K562 (cell line): ENCODE data around the gene OSM. TPM values are rescaled to one million over a fixed set of nuclear protein-coding genes. Genes with fewer than 3 reads are reported as not detected.

Experiments used
- ATAC-seq: fragments of 200-7000 bp; cut with Tn5 transposase; 3 replicates; pipeline ENCODE4 v1.9.1; 2020; ENCODE audit warnings: moderate library complexity
- BruUV-seq: library from RNA; stranded (reverse); fragments of 400-500 nt; replicated peaks from 2 replicates; lab custom pipeline; 2021; lab: Mats Ljungman, UMichigan
- CTCF ChIA-PET: fragments of 300-600 bp; formaldehyde crosslinking; extraction: SDS; loops from one replicate; lab custom pipeline; 2021; ENCODE audit warnings: low intra/inter-chr PET ratio; lab: Yijun Ruan, JAX
- POLR2A ChIA-PET: fragments of 300-600, 350-650 bp; sonication (Branson Sonifier 250); formaldehyde crosslinking; extraction: SDS; loops from one replicate; lab custom pipeline; 2021; ENCODE audit warnings: antibody characterized with exemption, inconsistent platforms; lab: Yijun Ruan, JAX
- DNase-seq, 4 experiments: peaks; one replicate each; pipeline versions ENCODE4 v3.0.0 to v3.0.0-alpha.2; 2011 to 2018; ENCODE audit warnings: low spot score in 3 of 4, mixed read lengths in 3 of 4; ENCODE audit errors: extremely low read depth in 1 of 4
- FAIRE-seq: peaks from 2 replicates; lab custom pipeline; 2011; peaks lifted over from hg19 to GRCh38; lab: Jason Lieb, UNC
- H2AFZ ChIP-seq: 2 replicates; pipeline ENCODE4 v1.6.0; 2011; ENCODE audit warnings: low read depth, low read length, control low read depth, inconsistent platforms
- H3K27ac ChIP-seq: fragments of 200-600 bp; 3 replicates; pipeline ENCODE4 v1.8.0; 2011; ENCODE audit warnings: low read depth, mild to moderate bottlenecking, control low read depth, inconsistent platforms, low read length, moderate library complexity, mixed read lengths; ENCODE audit errors: extremely low read depth
- H3K27me3 ChIP-seq, 2 experiments: fragments of 300-600 bp in 1 of 2; 2 replicates in 1 of 2; 3 replicates in 1 of 2; pipeline versions ENCODE4 v1.6.0 to v1.8.0; 2011; ENCODE audit warnings: inconsistent platforms in 2 of 2, low read length in 2 of 2, mild to moderate bottlenecking in 1 of 2, mixed read lengths in 1 of 2, moderate library complexity in 1 of 2; ENCODE audit not compliant: control insufficient read depth in 2 of 2, insufficient read depth in 2 of 2
- H3K36me3 ChIP-seq: fragments of 300-600 bp; 3 replicates; pipeline ENCODE4 v1.8.0; 2011; ENCODE audit warnings: mild to moderate bottlenecking, low read length, inconsistent platforms; ENCODE audit not compliant: control insufficient read depth, insufficient read depth
- H3K4me1 ChIP-seq, 2 experiments: fragments of 200-600 bp in 1 of 2; replicated peaks in 1 of 2; 2 replicates in 1 of 2; 3 replicates in 1 of 2; pipeline versions ENCODE4 v1.5.1 to v1.8.0; 2011; ENCODE audit warnings: inconsistent platforms in 2 of 2, low read length in 2 of 2, mild to moderate bottlenecking in 1 of 2, mixed read lengths in 1 of 2, moderate library complexity in 1 of 2; ENCODE audit not compliant: control insufficient read depth in 2 of 2, insufficient read depth in 2 of 2
- H3K4me2 ChIP-seq: 2 replicates; pipeline ENCODE4 v1.6.1; 2011; ENCODE audit warnings: low read length, control low read depth, inconsistent platforms, mixed read lengths; ENCODE audit not compliant: insufficient read depth
- H3K4me3 ChIP-seq: fragments of 200-600 bp; sonication (generic), shearing (Covaris generic); 2 replicates; pipeline ENCODE4 v1.5.1; 2016; ENCODE audit warnings: control low read depth, inconsistent platforms
- H3K79me2 ChIP-seq: fragments of 200-600 bp; 3 replicates; pipeline ENCODE4 v1.8.0; 2011; ENCODE audit warnings: low read length, inconsistent platforms; ENCODE audit not compliant: control insufficient read depth, insufficient read depth
- H3K9ac ChIP-seq, 2 experiments: 2 replicates each; pipeline versions ENCODE4 v1.6.0 to v1.6.1; 2011; ENCODE audit warnings: low read depth in 2 of 2, low read length in 2 of 2, control low read depth in 1 of 2, inconsistent platforms in 1 of 2, mild to moderate bottlenecking in 1 of 2, mixed read lengths in 1 of 2; ENCODE audit not compliant: insufficient read depth in 1 of 2
- H3K9me1 ChIP-seq: one replicate; pipeline ENCODE4 v1.6.0; 2011; ENCODE audit warnings: inconsistent platforms, mild to moderate bottlenecking, low read length, moderate library complexity; ENCODE audit not compliant: control insufficient read depth, insufficient read depth
- H3K9me3 ChIP-seq: replicated peaks from 2 replicates; pipeline ENCODE4 v1.5.1; 2011; ENCODE audit warnings: low read depth, low read length, inconsistent platforms; ENCODE audit not compliant: control insufficient read depth, insufficient read depth
- H4K20me1 ChIP-seq: replicated peaks from 2 replicates; pipeline ENCODE4 v1.6.1; 2011; ENCODE audit warnings: low read length, inconsistent platforms, mixed read lengths; ENCODE audit not compliant: control insufficient read depth, insufficient read depth
- BRF1 ChIP-seq: IDR thresholded peaks from 3 replicates; pipeline ENCODE4 v1.6.1; 2011; ENCODE audit warnings: borderline replicate concordance, mild to moderate bottlenecking; ENCODE audit not compliant: insufficient read length; ENCODE audit errors: extremely low read depth
- HDAC2 ChIP-seq: fragments of 450-650 bp; IDR thresholded peaks from 2 replicates; pipeline ENCODE4 v1.6.1; 2016; ENCODE audit warnings: mild to moderate bottlenecking
- LARP7 ChIP-seq: fragments of 450-650 bp; IDR thresholded peaks from 2 replicates; pipeline ENCODE4 v1.6.1; 2016
- NFXL1 ChIP-seq: fragments of 450-650 bp; formaldehyde crosslinking; IDR thresholded peaks from 2 replicates; pipeline ENCODE4 v1.4.0; 2021; ENCODE audit warnings: mild to moderate bottlenecking
- RB1 ChIP-seq: fragments of 450-650 bp; IDR thresholded peaks from 2 replicates; pipeline ENCODE4 v1.6.1; 2017; ENCODE audit warnings: low read depth, mild to moderate bottlenecking
- SMARCC2 ChIP-seq: fragments of 450-650 bp; IDR thresholded peaks from 2 replicates; pipeline ENCODE4 v1.6.1; 2017; ENCODE audit warnings: antibody characterized with exemption, moderate library complexity, mild to moderate bottlenecking, low read depth
- ZNF12 ChIP-seq: sonication (generic); formaldehyde crosslinking; IDR thresholded peaks from 2 replicates; pipeline ENCODE4 v1.4.0; 2020; ENCODE audit warnings: mild to moderate bottlenecking, missing genetic modification reagents
- ZNF507 ChIP-seq: conservative IDR thresholded peaks from 2 replicates; pipeline ENCODE4 v1.6.1; 2017; ENCODE audit warnings: missing genetic modification characterization, missing compliant biosample characterization
- WGBS: fragments of 100-300 bp; shearing (Covaris generic); methylation state at CpG from one replicate; pipeline ENCODE4 v1.1.6; 2016; ENCODE audit warnings: low coverage, mixed read lengths; ENCODE audit not compliant: insufficient coverage; ENCODE audit errors: missing lambda C conversion rate; 5-methylcytosine and 5-hydroxymethylcytosine counted together
- in situ Hi-C: fragments of 300-500 bp; cut with MboI; formaldehyde crosslinking; loops from 4 replicates; pipeline ENCODE4 v1.15.0; 2018; ENCODE audit warnings: inconsistent platforms, mixed read lengths
- intact Hi-C: fragments of 100-400 bp; cut with micrococcal nuclease; formaldehyde crosslinking; loops from 2 replicates; pipeline ENCODE4 v1.14.2; 2022
- polyA plus RNA-seq, 8 experiments: library from polyadenylated mRNA; depleted of rRNA in 4 of 8; stranded (reverse) in 5 of 8; unstranded in 3 of 8; fragments of >200 nt; fragmentation: Nextera tagmentation in 2 of 8; fragmentation: Illumina TruSeq in 1 of 8; extraction: Ambion mirVana in 2 of 8; extraction: Trizol in 1 of 8; gene quantifications; 2 replicates each; pipeline versions ENCODE4 v1.2.1 to v1.2.3, GENCODE V29; 2011 to 2014; ENCODE audit warnings: inconsistent platforms in 1 of 8, missing spikeins in 1 of 8
- total RNA-seq, 7 experiments: library from RNA; depleted of rRNA in 6 of 7; stranded (reverse); fragments of >200 nt in 6 of 7; fragmentation: Illumina TruSeq in 2 of 7; extraction: Trizol in 2 of 7; gene quantifications; 2 replicates each; pipeline versions ENCODE4 v1.2.1 to v1.2.3, GENCODE V29; 2011 to 2021; ENCODE audit warnings: low replicate concordance in 1 of 7

Gene OSM
- total and polyA plus RNA-seq, 9 of the 15 experiments (the other 6 are each of a cell fraction or from before 2014, with no cell fraction given) = 0.22 TPM; not detected in 8

GRCh38 chr22:30238136-30238535 lies 28.5 kb downstream of the OSM start:
- no peaks in the 10 kb centered on the region for H3K79me2 ChIP-seq
- H3K4me3 ChIP-seq = no peak overlapping the region
- ChIA-PET POLR2A (no interaction called here), CTCF (no interaction called here)
- no peak for FAIRE-seq
- peaks cover 3 to 7% of the 10 kb centered on the region in 2 experiments; a peak in 3 of 5 replicates for H3K4me1 ChIP-seq
- no peaks in the 10 kb centered on the region for H3K9me3 ChIP-seq
- intact Hi-C loops = no loop called here
- no peaks in the 10 kb centered on the region for H3K36me3 ChIP-seq
- no peak overlapping the region for H3K4me2 ChIP-seq
- H3K9ac ChIP-seq = no peak overlapping the region
- ATAC-seq = no peak
- H3K27ac ChIP-seq = no peak overlapping the region
- TF ChIP-seq HDAC2 (no peak), SMARCC2 (no peak), RB1 (no peak), ZNF12 (CRISPR knock-in tag) (no peak), LARP7 (no peak), ZNF507 (tag) (no peak), NFXL1 (CRISPR knock-in tag) (no peak), BRF1 (no peak)
- no peak overlapping the region for H2AFZ ChIP-seq
- BruUV-seq = no TSS peak
- no peaks in the 10 kb centered on the region for H3K9me1 ChIP-seq
- 0 out of 2 replicates have a peak, but pooled peaks cover 4% of the 10 kb centered on the region for H4K20me1 ChIP-seq
- in situ Hi-C loops = no loop called here
- H3K27me3 ChIP-seq = peaks cover 0 to 17% of the 10 kb centered on the region in 2 experiments; a peak in 2 of 5 replicates
- WGBS = 60% methylated on average over 9 of the region's 9 CpGs
- no peak for DNase-seq
